Stimulated activated CD4-positive, alpha-beta T cell treated with anti-CD3 and anti-CD28 coated beads, Interleukin-4, amount 100 ng/mL, for 1 hour (primary cell): ENCODE results near the gene ZNF445.
"Not testable (repeated sequence)": the region's sequence is repeated elsewhere in the genome, so short reads cannot be mapped to it uniquely, and the experiment has no call there.

Source experiments
- DNase-seq: peaks from one replicate; pipeline ENCODE4 v3.0.0-alpha.2; 2020

Gene ZNF445

DNA sequence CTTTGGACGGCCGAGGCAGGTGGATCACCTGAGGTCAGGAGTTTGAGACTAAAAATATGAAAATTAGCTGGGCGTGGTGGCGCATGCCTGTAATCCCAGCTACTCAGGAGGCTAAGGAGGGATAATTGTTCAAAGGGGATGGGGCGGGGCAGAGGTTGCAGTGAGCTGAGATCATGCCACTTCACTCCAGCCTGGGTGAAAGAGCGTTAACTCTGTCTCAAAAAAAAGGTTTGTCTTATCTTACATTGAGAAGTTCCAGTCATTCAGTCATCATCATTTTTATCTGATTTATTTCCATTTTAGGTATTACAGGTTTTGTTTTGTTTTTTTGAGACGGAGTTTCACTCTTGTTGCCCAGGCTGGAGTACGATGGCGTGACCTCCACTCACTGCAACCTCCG is 2.6 kb downstream of the ZNF445 start:
- DNase-seq = not testable (repeated sequence)

- DNase-seq = no peak
These were observed 7.0 kb downstream of the ZNF445 start for GRCh38 chr3:44470430-44470829.

GRCh38 chr3:44469914-44470313 is 7.6 kb downstream of the ZNF445 start:
- DNase-seq = no peak

DNA sequence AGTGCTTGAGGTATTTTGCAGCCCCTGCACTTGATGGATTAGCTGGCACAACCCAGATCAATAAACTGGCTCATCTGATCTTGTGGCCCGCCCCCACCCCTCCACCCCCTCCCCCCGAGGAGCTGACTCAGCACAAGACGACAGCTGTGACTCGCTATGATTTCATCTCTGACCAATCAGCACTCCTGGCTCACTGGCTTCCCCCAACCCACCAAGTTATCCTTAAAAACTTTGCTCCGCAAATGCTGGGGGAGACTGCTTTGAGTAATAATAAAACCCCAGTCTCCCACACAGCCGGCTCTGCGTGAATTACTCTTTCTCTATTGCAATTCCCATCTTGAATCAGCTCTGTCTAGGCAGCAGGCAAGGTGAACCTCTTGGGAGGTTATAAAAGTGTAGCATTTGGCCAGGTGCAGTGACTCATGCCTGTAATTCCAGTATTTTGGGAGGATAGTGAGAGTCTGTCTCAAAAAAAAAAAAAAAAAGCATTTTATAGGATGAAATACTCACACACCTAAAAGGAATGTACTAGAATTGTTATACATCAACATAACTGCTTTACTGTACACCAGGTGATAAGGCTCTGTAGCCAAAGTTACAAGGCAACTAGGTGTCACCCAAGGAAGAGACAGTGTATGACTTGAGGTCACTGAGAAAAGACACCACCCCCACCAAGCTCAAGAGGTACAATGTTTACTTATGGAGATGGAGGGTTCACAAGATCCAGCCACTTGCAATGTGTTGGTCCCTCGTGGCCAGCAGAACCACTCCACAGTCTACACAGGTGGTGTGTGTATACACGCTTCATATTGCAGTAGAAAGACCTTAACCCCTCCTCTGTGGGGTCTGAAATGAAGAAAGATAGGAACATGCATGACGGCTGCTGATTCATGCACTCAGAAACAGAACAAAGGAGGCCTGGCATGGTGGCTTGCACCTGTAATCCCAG is 8.6 kb downstream of the ZNF445 start:
- peak; percentile 32 for DNase-seq

DNA sequence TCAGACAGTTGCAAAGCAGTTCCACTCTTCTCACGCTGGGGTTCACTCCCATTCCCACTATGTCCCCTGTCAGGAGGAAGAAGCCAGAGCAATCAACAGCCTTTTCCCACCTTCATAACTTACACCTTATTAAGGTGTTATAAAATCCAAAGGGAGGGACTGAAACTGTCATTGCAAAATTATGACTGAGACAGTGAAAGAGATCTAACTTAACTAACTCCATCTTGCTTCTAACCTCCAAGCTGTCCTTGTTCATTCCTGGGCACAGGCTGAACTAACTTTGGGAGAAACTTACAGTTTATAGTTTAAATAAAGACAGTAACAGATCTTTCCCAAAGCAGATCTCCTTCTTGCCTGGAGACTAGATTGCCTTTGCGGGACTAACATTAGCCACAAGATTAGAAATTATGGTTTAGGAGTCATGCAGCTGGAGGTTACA is 9.4 kb downstream of the ZNF445 start:
- DNase-seq = not testable (repeated sequence)

GRCh38 chr3:44467241-44467640 is 10.2 kb downstream of the ZNF445 start:
- DNase-seq = no peak

DNA sequence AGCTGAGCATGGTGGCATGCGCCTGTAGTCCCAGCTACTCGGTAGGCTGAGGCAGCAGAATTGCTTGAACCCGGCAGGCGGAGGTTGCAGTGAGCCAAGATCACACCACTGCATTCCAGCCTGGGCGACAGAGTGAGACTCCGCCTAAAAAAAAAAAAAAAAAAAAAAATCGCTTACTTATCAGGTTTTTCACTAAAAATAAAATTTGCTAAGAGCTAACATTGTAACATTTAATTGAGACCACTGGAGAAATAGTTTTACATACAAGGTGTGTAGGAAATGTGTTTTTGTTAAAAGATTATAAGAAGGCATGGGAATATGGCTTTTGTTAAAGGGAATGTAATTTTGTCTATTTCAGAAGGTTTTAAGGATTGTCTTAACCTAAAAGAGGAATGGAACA is 12.6 kb downstream of the ZNF445 start:
- DNase-seq = not testable (repeated sequence)

- no peak for DNase-seq
These were observed 13.0 kb downstream of the ZNF445 start for GRCh38 chr3:44464509-44464908.

GRCh38 chr3:44460050-44460449 is 17.4 kb downstream of the ZNF445 start:
- DNase-seq = not testable (repeated sequence)

DNA sequence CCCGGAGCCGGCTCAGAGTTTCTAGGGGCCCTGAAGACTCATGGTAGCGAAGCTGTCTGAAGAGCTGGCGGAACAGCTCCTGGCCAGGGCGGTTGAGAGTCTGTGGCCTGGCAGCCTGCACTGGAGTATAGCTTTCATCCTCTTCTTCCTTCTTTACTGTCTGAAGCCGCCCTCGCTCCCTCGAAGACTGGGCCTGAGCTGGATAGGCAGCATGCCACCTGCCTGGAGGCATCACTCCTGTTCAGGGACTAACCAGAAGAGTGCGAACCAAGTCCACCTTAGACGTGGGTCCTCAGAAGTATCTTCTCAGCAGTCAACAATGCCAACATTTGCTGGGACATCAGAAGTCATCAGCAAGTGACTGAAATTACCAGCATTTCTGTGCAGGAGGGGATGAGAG is 22.2 kb downstream of the ZNF445 start:
- DNase-seq = no peak

DNA sequence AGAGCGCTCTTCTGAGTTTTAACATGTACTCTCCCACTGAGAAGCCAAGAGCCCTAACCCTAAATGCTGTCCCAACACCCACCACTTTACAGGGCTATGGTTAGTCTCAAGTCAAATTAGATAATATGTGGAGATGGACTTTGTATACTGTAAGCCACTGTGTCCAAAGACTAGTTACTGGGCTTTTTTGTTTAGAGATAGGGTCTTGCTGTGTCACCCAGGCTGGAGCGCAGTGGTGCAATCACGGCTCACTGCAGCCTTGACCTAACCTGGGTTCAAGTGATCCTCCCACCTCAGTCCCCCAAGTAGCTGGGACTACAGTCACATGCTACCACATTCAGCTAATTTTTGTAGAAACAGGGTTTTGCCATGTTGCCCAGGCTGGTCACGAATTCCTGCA is 23.2 kb downstream of the ZNF445 start:
- no peak for DNase-seq

DNA sequence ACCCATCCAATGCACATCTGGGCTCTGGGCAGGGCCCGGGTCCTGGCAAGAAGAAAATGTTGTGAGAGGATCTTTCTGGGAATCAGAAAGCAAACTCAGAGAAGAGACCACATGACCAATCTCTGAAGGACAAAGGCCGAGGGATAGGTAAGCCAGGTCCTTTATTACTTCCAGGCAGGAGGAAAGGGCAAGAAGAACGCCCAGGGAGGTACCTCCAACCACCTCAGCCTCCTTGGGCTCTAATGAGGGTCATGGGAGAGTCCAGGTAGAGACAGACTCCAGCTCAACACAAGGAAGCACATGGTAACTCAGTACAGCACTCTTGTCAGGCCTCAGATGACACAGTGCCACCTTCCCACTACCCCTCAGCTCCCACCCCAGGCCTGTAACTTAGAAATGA is 26.0 kb downstream of the ZNF445 start:
- DNase-seq = no peak

- DNase-seq = no peak
These were observed 30.5 kb downstream of the ZNF445 start for GRCh38 chr3:44446929-44447328.

DNA sequence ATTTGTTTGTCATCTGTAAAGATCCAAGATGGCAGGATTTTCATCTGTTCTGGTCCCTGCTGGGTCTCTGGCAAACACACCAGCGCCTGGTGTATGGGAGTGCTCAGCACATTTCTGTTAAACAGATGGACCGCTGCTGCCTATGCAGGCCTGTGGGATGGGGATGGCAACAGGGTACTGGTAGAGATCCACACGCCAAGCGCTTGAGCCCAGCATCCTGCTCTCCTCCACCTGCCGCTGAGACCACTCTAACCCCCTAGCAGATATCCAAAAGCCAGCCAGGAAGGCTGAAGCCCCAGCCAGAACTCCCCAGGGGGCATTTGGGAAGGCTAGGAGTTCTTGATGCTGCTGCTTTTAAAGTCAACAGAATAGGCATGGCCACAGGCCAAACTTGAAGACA is 31.7 kb downstream of the ZNF445 start:
- DNase-seq = no peak

- DNase-seq = no peak
These were observed 32.4 kb downstream of the ZNF445 start for GRCh38 chr3:44444896-44445691.

DNA sequence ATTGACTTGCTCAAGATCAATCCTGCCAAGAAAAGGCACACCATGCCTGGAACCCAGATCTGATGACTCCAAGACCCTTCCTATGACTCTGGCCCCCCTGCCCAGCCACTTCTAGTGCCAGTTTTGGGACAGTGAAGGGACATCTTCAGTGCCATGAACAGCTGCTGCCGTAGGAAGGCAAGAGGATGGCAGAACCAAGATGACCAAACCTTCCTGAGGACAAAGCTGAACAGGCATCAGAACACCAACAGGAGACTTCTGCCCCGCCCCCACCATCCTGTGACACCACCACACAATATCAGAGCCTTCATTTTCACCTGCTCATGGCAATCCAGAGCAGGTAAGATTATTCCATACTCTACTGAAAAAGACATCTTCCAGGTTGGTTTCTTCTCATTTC is 33.0 kb downstream of the ZNF445 start:
- DNase-seq = no peak

GRCh38 chr3:44442596-44443309 is 34.7 kb downstream of the ZNF445 start:
- DNase-seq = no peak

DNA sequence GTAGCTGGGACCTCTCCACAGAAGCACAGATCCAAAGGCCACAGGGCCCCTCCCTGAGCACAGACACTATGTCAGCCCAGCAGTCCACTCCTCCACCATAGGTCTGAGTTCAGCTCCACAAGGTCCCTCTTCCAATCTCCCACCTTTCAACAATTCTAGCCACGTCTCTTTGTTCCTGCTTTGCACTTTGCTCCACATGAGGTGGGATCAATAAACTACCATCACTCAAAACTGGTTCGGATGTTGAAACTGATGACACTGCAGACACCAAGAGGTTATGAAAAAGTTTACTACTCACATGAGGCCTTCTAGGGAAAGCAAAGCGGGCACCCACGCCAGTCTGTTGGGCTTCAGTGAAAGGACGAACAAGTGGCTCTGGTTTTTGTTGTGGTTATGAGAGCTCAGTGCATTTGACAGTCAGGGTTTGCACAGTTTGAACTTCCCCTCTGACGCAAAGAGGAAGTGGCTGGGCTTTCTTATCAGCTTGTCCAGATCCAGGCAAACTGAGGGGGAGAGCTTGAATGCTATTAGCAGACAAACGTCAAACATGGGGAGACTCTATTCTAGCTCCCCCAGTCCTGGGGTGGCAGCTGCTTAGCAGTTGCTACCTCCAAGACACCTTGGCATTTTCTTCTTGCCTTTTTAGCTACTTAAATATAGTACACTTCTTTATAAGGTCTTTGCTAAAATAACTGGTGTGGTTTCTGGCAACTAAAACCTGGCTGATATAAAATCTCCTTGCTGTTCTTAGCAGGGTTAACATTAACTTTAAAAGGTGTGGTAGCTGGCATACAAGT is 37.8 kb downstream of the ZNF445 start:
- DNase-seq = peak; percentile 49

DNA sequence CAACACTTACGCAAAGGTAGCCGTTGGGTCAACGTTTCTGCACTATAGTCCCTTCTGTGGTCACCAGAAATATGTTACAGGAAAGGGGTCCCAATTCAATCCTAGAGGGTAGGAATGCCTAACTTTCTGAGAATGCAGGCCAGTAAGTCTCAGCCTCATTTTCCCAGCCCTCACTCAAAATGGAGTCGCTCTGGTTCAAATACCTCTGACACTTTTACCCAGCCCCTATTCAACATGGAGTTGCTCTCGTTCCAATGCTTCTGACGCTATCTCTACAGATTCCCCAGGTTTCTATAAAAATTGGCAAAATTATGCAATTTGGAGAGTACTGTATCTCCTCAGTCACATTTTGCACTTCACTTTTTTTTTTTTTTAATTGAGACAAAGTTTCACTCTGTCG is 39.7 kb downstream of the ZNF445 start:
- no peak for DNase-seq

DNA sequence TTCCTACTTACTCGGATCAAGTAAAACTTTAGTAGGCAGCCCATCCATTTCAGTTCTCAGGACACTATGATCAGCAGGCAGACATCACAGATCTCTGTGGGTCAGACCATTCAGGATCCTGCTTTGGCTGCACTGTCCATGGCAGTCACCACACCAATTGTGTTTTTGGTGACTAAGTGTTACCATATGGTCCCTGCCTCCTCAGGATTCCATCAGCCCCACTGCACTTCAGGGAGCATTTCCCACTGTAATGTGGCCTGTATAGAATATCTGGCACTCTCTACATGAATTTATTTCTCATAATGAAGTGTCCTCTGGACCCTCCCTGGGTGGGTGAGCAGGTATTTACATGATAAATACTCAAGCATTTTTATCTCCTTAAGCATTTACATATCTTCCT is 41.3 kb downstream of the ZNF445 start:
- no peak for DNase-seq

DNA sequence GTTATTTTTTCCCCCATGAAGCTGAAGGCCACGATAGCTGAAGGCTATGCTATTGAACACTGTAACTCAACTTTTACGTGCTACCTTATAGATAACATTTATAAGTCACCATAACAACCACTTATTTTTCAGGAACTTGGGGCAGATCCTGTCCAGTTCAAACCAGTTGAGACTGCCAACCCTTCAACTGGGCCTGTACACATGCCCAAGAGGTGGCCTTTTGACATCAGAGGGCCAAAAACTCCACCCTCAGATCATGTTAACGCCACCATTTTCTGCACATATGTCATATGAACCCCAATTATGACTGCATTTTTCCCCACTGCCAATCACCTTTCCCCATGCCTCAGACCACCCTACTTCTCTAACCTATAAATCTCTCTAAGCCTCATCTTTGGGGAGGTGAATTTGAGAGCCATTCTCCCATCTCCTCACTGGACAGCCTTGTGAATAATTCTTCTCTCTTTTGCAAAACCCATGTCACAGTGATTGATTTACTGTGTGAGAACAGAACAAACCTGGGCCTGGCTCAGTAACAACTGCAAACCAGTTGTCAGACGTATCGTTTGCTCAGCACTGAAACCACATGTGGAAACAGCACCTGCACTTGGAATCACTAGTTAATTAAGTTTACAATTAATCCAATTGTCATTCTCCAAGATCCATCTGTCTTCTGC is 42.5 kb downstream of the ZNF445 start:
- DNase-seq = no peak

DNA sequence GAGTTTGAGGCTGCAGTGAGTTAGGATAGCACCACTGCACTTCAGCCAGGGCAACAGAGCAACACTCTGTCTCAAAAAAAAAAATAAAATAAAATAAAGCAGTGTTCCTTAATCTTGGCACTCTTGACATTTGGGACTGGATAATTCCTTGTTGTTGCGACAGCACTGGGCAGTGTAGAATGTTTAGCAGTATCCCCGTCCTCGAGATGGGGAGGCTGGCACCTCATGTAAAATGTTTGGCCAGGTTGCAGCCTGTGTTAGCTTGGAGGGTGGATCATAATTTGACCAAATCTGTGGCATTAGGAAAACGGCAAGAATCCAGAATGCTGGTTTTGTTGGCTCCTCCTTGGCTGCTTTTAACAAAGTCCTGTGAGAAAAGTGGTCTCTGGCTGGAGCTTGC is 47.0 kb downstream of the ZNF445 start:
- DNase-seq = no peak
